ENCODE data around the gene KIF26B. TPM values are rescaled to one million over a fixed set of nuclear protein-coding genes. Genes with fewer than 3 reads are reported as not detected.

The KIF26B gene
- total RNA-seq, 4 donors from 2014 or later, result 0.90 to 2.0 (median 1.5) TPM

GRCh38 chr1:245388687-245389086, 233.9 kb downstream of the KIF26B start:
- Histone ChIP-seq H3K27ac (no peak overlapping the region), H3K9me3 (no peaks in the 10 kb centered on the region), H3K27me3 (no peaks in the 10 kb centered on the region), H3K4me1 (no peaks in the 10 kb centered on the region), H3K36me3 (no peaks in the 10 kb centered on the region), H3K4me3 (peak overlapping the region in 1 of 4 donors; percentile 17)
- WGBS, 2 donors, result 66 to 76% methylated on average over 3 of the region's 3 CpGs
- TF ChIP-seq CTCF (IDR thresholded peaks at IDR 0.05) (no peak), POLR2A (IDR thresholded peaks at IDR 0.05) (no peak), EP300 (IDR thresholded peaks at IDR 0.05) (no peak)
- no peak for DNase-seq (ENCODE audit: low spot score in 2 of 2)

GRCh38 chr1:245389873-245390272, 235.1 kb downstream of the KIF26B start:
- WGBS, 2 donors, result 92 to 97% methylated on average over 7 of the region's 7 CpGs
- no peaks in the 10 kb centered on the region for H3K9me3 ChIP-seq
- no peaks in the 10 kb centered on the region for H3K4me1 ChIP-seq
- no peak overlapping the region for H3K4me3 ChIP-seq
- DNase-seq (ENCODE audit: low spot score in 2 of 2), result no peak
- TF ChIP-seq CTCF (IDR thresholded peaks at IDR 0.05), result no peak
- TF ChIP-seq POLR2A (IDR thresholded peaks at IDR 0.05), result no peak
- no peak for TF ChIP-seq EP300 (IDR thresholded peaks at IDR 0.05)
- no peaks in the 10 kb centered on the region for H3K27me3 ChIP-seq
- H3K36me3 ChIP-seq, result no peaks in the 10 kb centered on the region
- H3K27ac ChIP-seq, result no peak overlapping the region

GRCh38 chr1:245390975-245391374, 236.2 kb downstream of the KIF26B start:
- WGBS, 2 donors, result 86 to 89% methylated on average over 1 of the region's 1 CpG
- TF ChIP-seq EP300 (IDR thresholded peaks at IDR 0.05) (no peak), CTCF (IDR thresholded peaks at IDR 0.05) (no peak), POLR2A (IDR thresholded peaks at IDR 0.05) (no peak)
- no peak overlapping the region for H3K27ac ChIP-seq

GRCh38 chr1:245393694-245394093, 238.9 kb downstream of the KIF26B start:
- no peaks in the 10 kb centered on the region for H3K36me3 ChIP-seq
- no peaks in the 10 kb centered on the region for H3K9me3 ChIP-seq
- no peak for TF ChIP-seq POLR2A (IDR thresholded peaks at IDR 0.05)
- no peak for TF ChIP-seq CTCF (IDR thresholded peaks at IDR 0.05)
- TF ChIP-seq EP300 (IDR thresholded peaks at IDR 0.05), result no peak
- no peak for DNase-seq (ENCODE audit: low spot score in 2 of 2)
- H3K4me3 ChIP-seq, result no peak overlapping the region
- H3K27ac ChIP-seq, result no peak overlapping the region
- no peaks in the 10 kb centered on the region for H3K4me1 ChIP-seq
- WGBS, 2 donors, result 56 to 70% methylated on average over 3 of the region's 3 CpGs
- no peaks in the 10 kb centered on the region for H3K27me3 ChIP-seq

More at GRCh38 chr1:245390975-245391374, 236.2 kb downstream of the KIF26B start:
- no peaks in the 10 kb centered on the region for H3K4me1 ChIP-seq
- H3K9me3 ChIP-seq, result no peaks in the 10 kb centered on the region
- no peaks in the 10 kb centered on the region for H3K27me3 ChIP-seq
- no peaks in the 10 kb centered on the region for H3K36me3 ChIP-seq
- no peak for DNase-seq (ENCODE audit: low spot score in 2 of 2)
- H3K4me3 ChIP-seq, result no peak overlapping the region

GRCh38 chr1:245395680-245396079, 240.9 kb downstream of the KIF26B start:
- Histone ChIP-seq H3K27me3 (no peaks in the 10 kb centered on the region), H3K9me3 (no peaks in the 10 kb centered on the region), H3K4me1 (no peaks in the 10 kb centered on the region), H3K27ac (no peak overlapping the region), H3K36me3 (no peaks in the 10 kb centered on the region), H3K4me3 (no peak overlapping the region)
- TF ChIP-seq CTCF (IDR thresholded peaks at IDR 0.05) (no peak), EP300 (IDR thresholded peaks at IDR 0.05) (no peak), POLR2A (IDR thresholded peaks at IDR 0.05) (no peak)
- WGBS, 2 donors, result 19 to 40% methylated on average over 2 to 4 of the region's 4 CpGs
- DNase-seq (ENCODE audit: low spot score in 2 of 2), result no peak

Measured in tibial nerve (tissue), 4 donors.